Ovary (tissue), 3 donors: ENCODE data around the gene TRMT10B.

Experiments used
- CTCF ChIP-seq, 3 donors: fragments of 450-650 bp in 2 of 3; fragments of 200-600 bp in 1 of 3; IDR thresholded peaks; one replicate each; pipeline versions ENCODE4 v1.5.1 to v1.8.0; 2016 to 2022; ENCODE audit warnings: antibody characterized with exemption in 3 of 3, mild to moderate bottlenecking in 1 of 3
- EP300 ChIP-seq: sonication (generic); formaldehyde crosslinking; IDR thresholded peaks from one replicate; pipeline ENCODE4 v1.6.1; 2017; ENCODE audit warnings: antibody characterized with exemption
- POLR2A ChIP-seq: fragments of 450-650 bp; IDR thresholded peaks from one replicate; pipeline ENCODE4 v1.6.1; 2017; ENCODE audit warnings: antibody characterized with exemption, mild to moderate bottlenecking, moderate library complexity
- donor health status: DM: no; HTN: no; CAD: no.

- no peak for TF ChIP-seq CTCF (IDR thresholded peaks at IDR 0.05)
- TF ChIP-seq POLR2A, result no peak
- TF ChIP-seq EP300, result no peak
These were observed 37.6 kb upstream of the TRMT10B start for GRCh38 chr9:37715991-37716505.
